HG03378 (cell line): Measurements from ENCODE around the gene CEPT1.

Experiments used
- ATAC-seq: cut with Tn5 transposase; IDR thresholded peaks from one replicate; pipeline ENCODE4 v1.9.1; 2021; ENCODE audit warnings: mild to moderate bottlenecking, moderate library complexity; ENCODE audit not compliant: unreplicated experiment

CEPT1 gene

GRCh38 chr1:111145963-111146768 lies 6.1 kb downstream of the CEPT1 start:
- ATAC-seq = no peak

- ATAC-seq = no peak
Measured at GRCh38 chr1:111147948-111148347, 7.9 kb downstream of the CEPT1 start.

- no peak for ATAC-seq
Measured at GRCh38 chr1:111148376-111148881, 8.4 kb downstream of the CEPT1 start.

- ATAC-seq = no peak
Measured at GRCh38 chr1:111151838-111152237, 11.8 kb downstream of the CEPT1 start.

- ATAC-seq = no peak
Measured at GRCh38 chr1:111154021-111154999, 14.3 kb downstream of the CEPT1 start.

GRCh38 chr1:111157431-111157830 lies 17.4 kb downstream of the CEPT1 start:
- no peak for ATAC-seq

DNA sequence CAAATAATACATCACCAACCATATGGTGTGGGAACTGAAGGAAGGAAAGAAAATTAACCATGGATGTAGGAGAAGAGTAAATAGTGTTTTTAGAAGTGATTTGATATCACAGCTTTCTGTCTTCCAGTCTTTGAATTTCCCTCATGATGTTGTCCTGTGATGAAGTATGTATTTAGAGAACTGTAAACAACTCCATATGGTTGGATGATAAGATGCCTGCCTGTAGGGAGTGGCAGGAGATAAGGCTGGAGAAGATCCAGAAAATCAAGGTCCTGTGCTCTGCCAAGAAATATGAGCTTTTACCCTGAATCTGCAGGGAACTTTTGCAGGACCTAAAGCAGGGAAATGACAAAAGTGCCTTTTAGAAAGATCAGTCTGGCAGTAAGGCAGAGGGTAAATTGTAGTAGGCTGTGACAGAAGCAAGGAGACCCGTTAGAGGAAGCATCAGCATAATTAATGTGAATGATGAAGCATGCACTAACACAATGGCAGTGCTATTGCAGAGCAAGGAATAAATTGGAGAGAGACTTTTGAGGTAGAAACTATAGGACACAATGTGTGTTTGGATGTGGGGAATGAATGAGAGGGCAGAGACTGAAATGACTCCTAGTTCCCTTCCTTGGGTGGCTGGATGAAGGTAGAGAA lies 21.9 kb downstream of the CEPT1 start:
- ATAC-seq = no peak

- ATAC-seq = no peak
Measured at GRCh38 chr1:111162488-111162880, 22.5 kb downstream of the CEPT1 start.

DNA sequence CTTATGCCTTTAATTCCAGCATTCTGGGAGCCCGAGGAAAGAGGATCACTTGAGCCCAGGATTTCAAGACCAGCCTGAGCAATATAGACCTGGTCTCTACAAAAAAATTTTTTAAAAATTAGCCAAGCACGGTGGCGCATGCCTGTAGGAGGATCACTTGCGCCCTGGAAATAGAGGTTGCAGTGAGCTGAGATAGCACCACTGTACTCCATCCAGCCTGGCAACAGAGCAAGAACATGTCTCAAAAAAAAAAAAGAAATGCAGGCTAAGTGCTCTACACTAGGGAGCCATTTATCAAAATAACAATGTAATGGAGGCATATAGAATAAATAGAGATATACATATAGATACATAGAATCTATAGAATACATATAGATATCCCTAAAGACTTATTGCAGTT lies 23.3 kb downstream of the CEPT1 start:
- ATAC-seq = no peak

GRCh38 chr1:111164151-111164550 lies 24.1 kb downstream of the CEPT1 start:
- no peak for ATAC-seq

DNA sequence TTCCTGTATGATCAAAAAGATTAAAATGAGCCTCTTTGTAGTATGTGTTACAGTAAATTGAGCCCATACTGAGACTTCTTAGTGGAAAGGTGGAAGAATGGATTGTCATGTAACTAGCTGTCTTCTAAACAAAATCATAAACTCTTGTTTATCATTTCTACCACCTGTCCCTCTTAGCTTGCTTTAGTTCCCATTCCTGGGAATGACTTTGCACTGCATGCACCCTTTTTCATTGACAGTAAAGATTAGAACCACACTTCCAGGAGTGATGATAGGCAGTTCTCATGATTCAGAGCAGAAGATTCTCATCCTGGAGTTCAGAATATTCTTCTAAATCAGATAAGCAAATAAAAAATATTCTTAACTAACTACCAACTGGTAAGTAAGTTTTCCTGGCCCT lies 32.4 kb downstream of the CEPT1 start:
- no peak for ATAC-seq

DNA sequence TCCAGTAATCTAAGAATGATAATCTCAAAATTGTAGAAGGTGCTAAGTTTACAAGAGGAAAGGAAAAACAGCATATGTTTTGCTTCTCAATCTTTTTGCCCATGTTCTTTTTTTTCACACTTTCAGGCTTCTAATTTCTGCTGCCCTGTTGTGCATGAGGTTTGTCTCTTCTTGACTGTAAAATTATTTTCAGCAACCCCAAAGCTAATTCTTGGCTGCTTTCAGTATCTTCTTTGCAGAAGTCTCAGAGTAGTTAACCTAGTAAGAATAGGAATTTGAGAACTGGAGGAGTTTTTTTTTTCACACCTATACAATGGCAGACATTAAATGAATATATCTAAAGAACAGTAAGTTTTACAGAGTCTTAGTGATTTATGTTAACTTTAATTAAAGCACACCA lies 34.0 kb downstream of the CEPT1 start:
- no peak for ATAC-seq

GRCh38 chr1:111175349-111175748 lies 35.3 kb downstream of the CEPT1 start:
- no peak for ATAC-seq

DNA sequence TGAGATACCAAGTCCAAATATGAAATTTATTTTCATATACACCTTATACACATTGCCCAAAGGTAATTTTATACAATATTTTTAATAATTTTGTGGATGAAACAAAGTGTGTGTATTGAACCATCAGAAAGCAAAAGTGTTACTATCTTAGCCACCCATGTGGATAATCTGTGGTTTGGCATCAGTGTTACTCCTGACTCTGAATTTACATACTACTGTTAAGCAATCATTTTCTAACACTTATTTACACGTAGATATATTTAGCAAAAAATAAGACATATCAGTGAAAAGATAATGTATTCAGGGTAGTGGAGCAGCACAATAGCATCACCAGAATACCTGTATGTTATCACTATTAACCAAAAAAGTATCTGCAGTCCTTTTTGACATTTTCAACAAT lies 36.7 kb downstream of the CEPT1 start:
- ATAC-seq = peak; percentile 58

- ATAC-seq = no peak
Measured at GRCh38 chr1:111179968-111180533, 40.0 kb downstream of the CEPT1 start.

DNA sequence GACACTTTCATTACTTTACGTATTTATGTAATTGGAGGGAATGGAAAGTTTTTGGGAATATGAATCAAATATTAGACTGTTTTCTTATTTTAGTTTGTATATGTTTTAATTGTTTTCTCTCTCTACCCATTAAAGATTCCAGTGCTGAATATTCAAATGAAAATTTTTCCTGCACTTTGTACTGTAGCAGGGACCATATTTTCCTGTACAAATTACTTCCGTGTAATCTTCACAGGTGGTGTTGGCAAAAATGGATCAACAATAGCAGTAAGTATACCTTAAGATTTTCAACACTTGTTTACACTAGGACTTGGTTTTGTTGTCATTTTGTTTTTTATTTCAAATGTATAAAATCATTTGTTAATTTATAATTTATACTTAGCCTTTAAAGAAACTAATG lies 42.0 kb downstream of the CEPT1 start:
- no peak for ATAC-seq

GRCh38 chr1:111183308-111184069 lies 43.5 kb downstream of the CEPT1 start:
- ATAC-seq = no peak

DNA sequence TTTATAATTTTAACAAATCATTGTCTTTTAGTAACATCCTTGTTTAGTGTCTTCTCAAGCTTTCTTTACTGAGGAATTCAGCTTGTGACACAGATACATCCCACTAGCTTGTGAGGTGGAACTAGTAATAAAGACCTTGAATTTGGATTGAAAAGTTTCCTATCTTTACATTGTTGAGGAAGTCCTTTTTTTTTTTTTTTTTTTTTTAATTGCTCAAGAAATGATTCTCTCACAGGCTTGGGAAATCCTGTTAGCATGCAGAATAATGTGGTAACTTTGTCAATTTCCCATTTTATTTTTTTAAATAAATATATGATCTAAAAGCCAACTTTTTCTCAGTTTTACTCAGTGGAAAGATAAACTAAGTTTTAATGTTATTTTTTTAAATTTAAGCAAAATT lies 44.6 kb downstream of the CEPT1 start:
- no peak for ATAC-seq

DNA sequence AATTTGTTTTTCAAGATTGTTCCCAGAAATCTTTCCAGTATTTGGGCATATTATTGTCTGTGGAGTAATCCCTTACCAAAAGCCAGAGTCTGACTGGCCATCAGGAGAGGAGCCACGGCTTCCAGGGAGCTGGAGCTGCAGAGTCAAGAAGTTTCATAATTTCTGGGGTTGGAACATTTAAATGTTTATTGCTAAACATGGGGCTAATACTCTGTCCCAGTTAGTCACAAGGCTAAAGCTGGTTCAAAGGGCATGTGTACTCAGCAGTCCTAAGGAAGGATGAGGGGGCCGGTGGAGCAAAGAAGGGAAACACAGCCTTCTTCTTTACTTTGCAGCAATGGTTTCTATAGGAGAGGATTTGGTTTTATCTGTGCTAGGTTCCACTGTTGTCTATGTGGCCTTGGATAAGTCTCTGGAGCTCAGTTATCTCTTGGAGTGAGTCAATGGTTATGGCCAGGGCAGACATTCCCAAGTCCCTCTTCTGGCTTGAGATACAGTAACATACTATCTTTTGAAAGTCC lies 51.0 kb downstream of the CEPT1 start:
- no peak for ATAC-seq

DNA sequence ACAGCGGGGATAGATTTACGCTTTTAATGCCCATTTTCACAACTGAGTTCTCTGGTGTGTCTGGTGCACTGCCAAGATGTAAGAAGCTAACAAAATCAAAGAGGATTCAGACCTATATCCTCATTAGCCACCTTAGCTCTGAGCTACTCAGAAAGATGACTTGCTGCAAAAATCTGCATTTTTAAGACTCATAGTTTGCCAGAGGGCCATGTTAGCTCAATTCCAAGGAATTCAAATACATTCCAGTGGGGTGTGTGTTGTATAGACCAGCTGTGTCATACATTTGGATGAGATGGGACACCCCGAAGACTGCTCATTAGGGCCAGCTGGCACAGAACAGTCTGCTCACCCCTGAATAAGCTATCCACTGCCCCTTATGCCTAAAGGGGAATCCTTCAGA lies 51.5 kb downstream of the CEPT1 start:
- no peak for ATAC-seq
